ENCODE measurements around the gene CACNB2. TPM values are rescaled to one million over a fixed set of nuclear protein-coding genes. Genes with fewer than 3 reads are reported as not detected.
"Not testable (repeated sequence)": the region's sequence is repeated elsewhere in the genome, so short reads cannot be mapped to it uniquely, and the experiment has no call there.

Gene CACNB2
- total RNA-seq, 1 donor, result 1.3 TPM

- no peak for DNase-seq (ENCODE audit: low read depth)
- TF ChIP-seq, protein P1, sequence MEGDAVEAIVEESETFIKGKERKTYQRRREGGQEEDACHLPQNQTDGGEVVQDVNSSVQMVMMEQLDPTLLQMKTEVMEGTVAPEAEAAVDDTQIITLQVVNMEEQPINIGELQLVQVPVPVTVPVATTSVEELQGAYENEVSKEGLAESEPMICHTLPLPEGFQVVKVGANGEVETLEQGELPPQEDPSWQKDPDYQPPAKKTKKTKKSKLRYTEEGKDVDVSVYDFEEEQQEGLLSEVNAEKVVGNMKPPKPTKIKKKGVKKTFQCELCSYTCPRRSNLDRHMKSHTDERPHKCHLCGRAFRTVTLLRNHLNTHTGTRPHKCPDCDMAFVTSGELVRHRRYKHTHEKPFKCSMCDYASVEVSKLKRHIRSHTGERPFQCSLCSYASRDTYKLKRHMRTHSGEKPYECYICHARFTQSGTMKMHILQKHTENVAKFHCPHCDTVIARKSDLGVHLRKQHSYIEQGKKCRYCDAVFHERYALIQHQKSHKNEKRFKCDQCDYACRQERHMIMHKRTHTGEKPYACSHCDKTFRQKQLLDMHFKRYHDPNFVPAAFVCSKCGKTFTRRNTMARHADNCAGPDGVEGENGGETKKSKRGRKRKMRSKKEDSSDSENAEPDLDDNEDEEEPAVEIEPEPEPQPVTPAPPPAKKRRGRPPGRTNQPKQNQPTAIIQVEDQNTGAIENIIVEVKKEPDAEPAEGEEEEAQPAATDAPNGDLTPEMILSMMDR (IDR thresholded peaks at IDR 0.05; ENCODE audit: insufficient read depth, low read depth, low read length), result no peak
- H3K4me3 ChIP-seq (ENCODE audit: low read depth, low read length), result no peak overlapping the region
Observed at GRCh38 chr10:18204039-18204835, 64.0 kb downstream of the CACNB2 start.

- TF ChIP-seq, protein P1 (IDR thresholded peaks at IDR 0.05; ENCODE audit: insufficient read depth, low read depth, low read length), result no peak
- no peak overlapping the region for H3K4me3 ChIP-seq (ENCODE audit: low read depth, low read length)
- DNase-seq (ENCODE audit: low read depth), result no peak
Observed at GRCh38 chr10:18205098-18205834, 65.0 kb downstream of the CACNB2 start.

GRCh38 chr10:18208186-18208585 is 68.0 kb downstream of the CACNB2 start:
- H3K4me3 ChIP-seq (ENCODE audit: low read depth, low read length); DNase-seq (ENCODE audit: low read depth): not testable (repeated sequence)

DNA sequence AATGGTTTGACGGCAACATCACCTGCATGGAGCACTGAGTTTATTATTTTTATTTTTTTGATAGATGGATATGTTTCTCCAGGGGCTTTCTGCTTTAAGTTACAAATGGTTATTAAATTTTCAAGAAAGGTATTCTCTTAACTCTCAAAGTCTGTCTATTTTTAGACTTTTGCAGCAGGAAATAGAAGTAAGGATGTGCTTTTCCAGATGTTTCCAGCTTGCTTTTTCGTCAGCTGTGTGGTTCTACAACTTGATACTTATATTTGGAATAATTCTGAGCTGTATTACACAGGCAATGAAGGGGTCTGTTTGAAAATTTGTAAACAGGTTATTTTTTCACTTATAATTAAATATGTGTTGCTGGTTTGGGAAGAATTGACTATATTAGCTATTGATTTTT is 69.0 kb downstream of the CACNB2 start:
- TF ChIP-seq, protein P1 (IDR thresholded peaks at IDR 0.05; ENCODE audit: insufficient read depth, low read depth, low read length), result no peak
- no peak for DNase-seq (ENCODE audit: low read depth)
- no peak overlapping the region for H3K4me3 ChIP-seq (ENCODE audit: low read depth, low read length)

GRCh38 chr10:18210711-18211110 is 70.5 kb downstream of the CACNB2 start:
- DNase-seq (ENCODE audit: low read depth), result no peak
- TF ChIP-seq, protein P1 (IDR thresholded peaks at IDR 0.05; ENCODE audit: insufficient read depth, low read depth, low read length), result no peak
- H3K4me3 ChIP-seq (ENCODE audit: low read depth, low read length), result no peak overlapping the region

DNA sequence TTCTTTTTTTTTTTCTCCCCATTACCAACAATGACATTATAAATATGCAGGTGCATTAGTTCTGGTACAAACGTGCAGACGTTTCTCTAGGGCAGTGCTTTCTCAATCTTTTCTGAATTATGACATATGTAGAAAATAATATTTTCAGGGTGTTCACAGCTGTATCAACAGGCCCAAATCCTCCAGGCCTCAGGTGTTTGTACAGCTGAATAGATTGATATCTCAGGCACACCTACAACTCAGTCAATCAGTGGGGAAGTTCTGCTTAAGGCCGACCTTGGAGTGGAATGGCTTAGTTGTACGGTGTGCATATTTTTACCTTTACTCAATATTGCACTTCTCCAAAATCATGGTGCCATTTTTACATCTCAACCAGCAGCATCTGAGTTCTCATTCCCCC is 71.6 kb downstream of the CACNB2 start:
- no peak for DNase-seq (ENCODE audit: low read depth)
- TF ChIP-seq, protein P1 (IDR thresholded peaks at IDR 0.05; ENCODE audit: insufficient read depth, low read depth, low read length), result no peak
- no peak overlapping the region for H3K4me3 ChIP-seq (ENCODE audit: low read depth, low read length)

- TF ChIP-seq, protein P1 (IDR thresholded peaks at IDR 0.05; ENCODE audit: insufficient read depth, low read depth, low read length), result no peak
- H3K4me3 ChIP-seq (ENCODE audit: low read depth, low read length), result no peak overlapping the region
- DNase-seq (ENCODE audit: low read depth), result no peak
Observed at GRCh38 chr10:18213271-18213670, 73.0 kb downstream of the CACNB2 start.

Measured in fibroblast of villous mesenchyme (primary cell).